GM19099 (cell line): ENCODE data around the gene CACNA1I.

ENCODE experiments used
- POLR2A ChIP-seq: IDR thresholded peaks from 3 replicates; pipeline ENCODE4 v1.6.1; 2011; ENCODE audit warnings: low read depth; ENCODE audit not compliant: insufficient read length; ENCODE audit errors: extremely low read depth

CACNA1I gene

DNA sequence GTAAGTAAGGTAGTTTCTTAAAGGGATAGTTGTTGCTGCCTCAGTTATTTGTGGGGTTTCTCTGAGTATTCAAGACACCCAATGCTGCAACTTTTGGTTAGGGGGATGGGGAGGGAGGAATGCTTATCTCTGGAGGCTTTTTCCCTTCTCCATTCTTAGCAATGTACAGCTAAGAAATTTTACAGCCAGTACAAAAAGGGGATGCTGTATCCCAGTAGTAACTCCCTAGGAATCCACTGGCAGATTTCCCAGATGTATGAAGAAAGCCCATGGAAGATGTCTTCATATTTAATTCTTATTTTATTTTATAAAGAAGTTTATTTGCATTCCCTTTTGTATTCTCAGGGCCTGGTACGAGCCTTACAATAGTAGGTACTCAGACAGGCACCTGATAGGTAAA, 168.2 kb downstream of the CACNA1I start:
- no peak for TF ChIP-seq POLR2A
